Stimulated activated naive CD8-positive, alpha-beta T cell treated with anti-CD3 and anti-CD28 coated beads, Interleukin-15, amount 100 ng/mL, for 72 hours (primary cell): ENCODE results near the gene INKA2.
"Not testable (repeated sequence)": the region's sequence is repeated elsewhere in the genome, so short reads cannot be mapped to it uniquely, and the experiment has no call there.

Experiments
- ATAC-seq: fragments of 150-1000 bp; cut with Tn5 transposase; 2 replicates; pipeline ENCODE4 v1.10.0; 2021; ENCODE audit warnings: mild to moderate bottlenecking, moderate library complexity
- DNase-seq, 2 donors: peaks; one replicate each; pipeline ENCODE4 v3.0.0; 2021 to 2022
- H3K27ac Mint-ChIP-seq, 2 donors: one replicate each; pipeline ENCODE4 v1.8.0; 2022; ENCODE audit warnings: mild to moderate bottlenecking in 2 of 2, mixed read lengths in 2 of 2, moderate library complexity in 2 of 2
- H3K27me3 Mint-ChIP-seq: one replicate; pipeline ENCODE4 v1.8.0; 2022; ENCODE audit warnings: mixed read lengths
- H3K4me1 Mint-ChIP-seq: one replicate; pipeline ENCODE4 v1.8.0; 2022; ENCODE audit warnings: mild to moderate bottlenecking, mixed read lengths
- H3K4me3 Mint-ChIP-seq, 2 donors: one replicate each; pipeline ENCODE4 v1.8.0; 2022; ENCODE audit warnings: mild to moderate bottlenecking in 2 of 2, mixed read lengths in 2 of 2, moderate library complexity in 1 of 2
- H3K9me3 Mint-ChIP-seq, 2 donors: one replicate each; pipeline ENCODE4 v1.8.0; 2022; ENCODE audit warnings: mixed read lengths in 2 of 2

The INKA2 gene

GRCh38 chr1:111758373-111758772 lies 19.2 kb upstream of the INKA2 start:
- Mint-ChIP-seq H3K27me3 (no peaks in the 10 kb centered on the region), H3K9me3 (no peaks in the 10 kb centered on the region), H3K4me3 (peak overlapping the region; percentile 3 to 66), H3K4me1 (peaks cover 31% of the 10 kb centered on the region), H3K27ac (no peak overlapping the region)
- DNase-seq = no peak
- no peak for ATAC-seq

- Mint-ChIP-seq H3K9me3 (no peaks in the 10 kb centered on the region), H3K4me1 (peaks cover 31% of the 10 kb centered on the region), H3K27ac (peak overlapping the region; percentile 99), H3K4me3 (peak overlapping the region; percentile 86 to 99), H3K27me3 (no peaks in the 10 kb centered on the region)
- ATAC-seq (peak; percentile 45), DNase-seq (no peak)
Measured at GRCh38 chr1:111756124-111756513, 16.9 kb upstream of the INKA2 start.

GRCh38 chr1:111755331-111756123 lies 16.3 kb upstream of the INKA2 start, which contains the start of gene DDX20:
DDX20 (plus strand) TSS chr1:111755901; CDS start chr1:111755925, 24 bp downstream.
- H3K4me1 Mint-ChIP-seq = peaks cover 31% of the 10 kb centered on the region
- no peaks in the 10 kb centered on the region for H3K27me3 Mint-ChIP-seq
- H3K27ac Mint-ChIP-seq = peak within 1 kb of the TSS; percentile 99
- DNase-seq (peak; percentile 95), ATAC-seq (peak; percentile 93)
- H3K4me3 Mint-ChIP-seq = peak within 1 kb of the TSS; percentile 86 to 99
- H3K9me3 Mint-ChIP-seq = no peaks in the 10 kb centered on the region

- Mint-ChIP-seq H3K4me3 (peak overlapping the region; percentile 86 to 99), H3K27me3 (no peaks in the 10 kb centered on the region), H3K4me1 (peaks cover 31% of the 10 kb centered on the region), H3K9me3 (no peaks in the 10 kb centered on the region), H3K27ac (peak overlapping the region; percentile 99)
- ATAC-seq (peak; percentile 0), DNase-seq (no peak)
Measured at GRCh38 chr1:111754984-111755330, 15.8 kb upstream of the INKA2 start.

GRCh38 chr1:111751906-111752575 lies 12.8 kb upstream of the INKA2 start:
- ATAC-seq (no peak), DNase-seq (no peak)
- no peaks in the 10 kb centered on the region for H3K9me3 Mint-ChIP-seq
- no peaks in the 10 kb centered on the region for H3K27me3 Mint-ChIP-seq
- H3K4me3 Mint-ChIP-seq = no peak overlapping the region
- H3K4me1 Mint-ChIP-seq = peaks cover 18% of the 10 kb centered on the region
- no peak overlapping the region for H3K27ac Mint-ChIP-seq

- H3K27me3 Mint-ChIP-seq = no peaks in the 10 kb centered on the region
- no peak overlapping the region for H3K27ac Mint-ChIP-seq
- ATAC-seq = no peak
Measured at GRCh38 chr1:111750856-111751255, 11.7 kb upstream of the INKA2 start.

GRCh38 chr1:111749628-111750027 lies 10.4 kb upstream of the INKA2 start:
- no peaks in the 10 kb centered on the region for H3K27me3 Mint-ChIP-seq
- H3K27ac Mint-ChIP-seq = no peak overlapping the region
- ATAC-seq (no peak), DNase-seq (no peak)
- no peak overlapping the region for H3K4me3 Mint-ChIP-seq
- H3K9me3 Mint-ChIP-seq = no peaks in the 10 kb centered on the region
- H3K4me1 Mint-ChIP-seq = peaks cover 7% of the 10 kb centered on the region

More at GRCh38 chr1:111750856-111751255, 11.7 kb upstream of the INKA2 start:
- no peaks in the 10 kb centered on the region for H3K9me3 Mint-ChIP-seq
- H3K4me3 Mint-ChIP-seq = no peak overlapping the region
- DNase-seq = no peak
- peaks cover 12% of the 10 kb centered on the region for H3K4me1 Mint-ChIP-seq

- H3K4me3 Mint-ChIP-seq = no peak overlapping the region
- peaks cover 8% of the 10 kb centered on the region for H3K27me3 Mint-ChIP-seq
- no peaks in the 10 kb centered on the region for H3K9me3 Mint-ChIP-seq
- DNase-seq (no peak), ATAC-seq (no peak)
- H3K4me1 Mint-ChIP-seq = peaks cover 5% of the 10 kb centered on the region
- peak overlapping the region in 1 of 2 donors; percentile 44 for H3K27ac Mint-ChIP-seq
Measured at GRCh38 chr1:111747947-111748346, 8.8 kb upstream of the INKA2 start.

- no peak overlapping the region for H3K4me3 Mint-ChIP-seq
- peak; percentile 88 for ATAC-seq
- no peaks in the 10 kb centered on the region for H3K9me3 Mint-ChIP-seq
- peaks cover 5% of the 10 kb centered on the region for H3K4me1 Mint-ChIP-seq
- H3K27me3 Mint-ChIP-seq = peaks cover 13% of the 10 kb centered on the region
- no peak overlapping the region for H3K27ac Mint-ChIP-seq
- DNase-seq = peak; percentile 55 to 71
Measured at GRCh38 chr1:111747282-111747734, 8.1 kb upstream of the INKA2 start.

- no peaks in the 10 kb centered on the region for H3K9me3 Mint-ChIP-seq
Measured at GRCh38 chr1:111746614-111746999, 7.4 kb upstream of the INKA2 start.

GRCh38 chr1:111745675-111746613 lies 6.7 kb upstream of the INKA2 start:
- Mint-ChIP-seq H3K4me3 (no peak overlapping the region), H3K4me1 (peaks cover 8% of the 10 kb centered on the region), H3K27ac (no peak overlapping the region), H3K27me3 (peaks cover 26% of the 10 kb centered on the region), H3K9me3 (no peaks in the 10 kb centered on the region)
- no peak for ATAC-seq
- peak in 1 of 2 donors; percentile 5 for DNase-seq

More at GRCh38 chr1:111746614-111746999, 7.4 kb upstream of the INKA2 start:
- H3K27ac Mint-ChIP-seq = no peak overlapping the region
- DNase-seq = no peak
- peaks cover 5% of the 10 kb centered on the region for H3K4me1 Mint-ChIP-seq
- ATAC-seq = no peak
- no peak overlapping the region for H3K4me3 Mint-ChIP-seq
- H3K27me3 Mint-ChIP-seq = peaks cover 20% of the 10 kb centered on the region

GRCh38 chr1:111743679-111744101 lies 4.5 kb upstream of the INKA2 start:
- Mint-ChIP-seq H3K27ac (no peak overlapping the region), H3K9me3 (no peaks in the 10 kb centered on the region), H3K4me3 (no peak overlapping the region), H3K27me3 (peaks cover 42% of the 10 kb centered on the region), H3K4me1 (peaks cover 27% of the 10 kb centered on the region)
- no peak for DNase-seq
- no peak for ATAC-seq

- peak in 1 of 2 donors; percentile 4 for DNase-seq
- Mint-ChIP-seq H3K27me3 (peaks cover 42% of the 10 kb centered on the region), H3K4me3 (no peak overlapping the region), H3K27ac (no peak overlapping the region), H3K4me1 (peaks cover 32% of the 10 kb centered on the region), H3K9me3 (no peaks in the 10 kb centered on the region)
- ATAC-seq = no peak
Measured at GRCh38 chr1:111742938-111743549, 3.8 kb upstream of the INKA2 start.

- not testable (repeated sequence) for ATAC-seq, H3K27ac Mint-ChIP-seq, H3K9me3 Mint-ChIP-seq, H3K4me3 Mint-ChIP-seq, DNase-seq
- H3K4me1 Mint-ChIP-seq = peaks cover 36% of the 10 kb centered on the region
- H3K27me3 Mint-ChIP-seq = peaks cover 42% of the 10 kb centered on the region
Measured at GRCh38 chr1:111742292-111742691, 3.1 kb upstream of the INKA2 start.
